MCF 10A (cell line): ENCODE data around the gene MYO18B. TPM values are rescaled to one million over a fixed set of nuclear protein-coding genes. Genes with fewer than 3 reads are reported as not detected.

Source experiments
- BruUV-seq: library from RNA; stranded (reverse); fragments of 400-500 nt; replicated peaks from 2 replicates; lab custom pipeline; 2021; lab: Mats Ljungman, UMichigan
- CTCF ChIA-PET: fragments of 300-600 bp; sonication (Branson Sonifier 250); formaldehyde crosslinking; extraction: SDS; loops from one replicate; lab custom pipeline; 2021; ENCODE audit warnings: antibody characterized with exemption, inconsistent platforms; lab: Yijun Ruan, JAX
- POLR2A ChIA-PET: fragments of 300-600, 350-650 bp; sonication (Branson Sonifier 250); formaldehyde crosslinking; extraction: SDS; loops from one replicate; lab custom pipeline; 2020; ENCODE audit warnings: antibody characterized with exemption, inconsistent platforms; lab: Yijun Ruan, JAX
- DNase-seq: peaks from one replicate; pipeline ENCODE4 v3.0.0-alpha.2; 2018; ENCODE audit not compliant: unreplicated experiment
- H3K27ac Mint-ChIP-seq: one replicate; pipeline ENCODE4 v1.8.0; 2022; ENCODE audit warnings: mild to moderate bottlenecking, low read depth, mixed read lengths; ENCODE audit not compliant: unreplicated experiment
- H3K27me3 Mint-ChIP-seq: one replicate; pipeline ENCODE4 v1.8.0; 2022; ENCODE audit warnings: mixed read lengths; ENCODE audit not compliant: insufficient read depth, unreplicated experiment
- H3K36me3 Mint-ChIP-seq: one replicate; pipeline ENCODE4 v1.8.0; 2022; ENCODE audit warnings: mild to moderate bottlenecking, moderate library complexity, mixed read lengths; ENCODE audit not compliant: insufficient read depth, unreplicated experiment
- H3K4me1 Mint-ChIP-seq: one replicate; pipeline ENCODE4 v1.8.0; 2022; ENCODE audit warnings: mixed read lengths; ENCODE audit not compliant: insufficient read depth, unreplicated experiment
- H3K4me3 Mint-ChIP-seq: one replicate; pipeline ENCODE4 v1.8.0; 2022; ENCODE audit warnings: mild to moderate bottlenecking, moderate library complexity, mixed read lengths; ENCODE audit not compliant: unreplicated experiment
- H3K9me3 Mint-ChIP-seq: one replicate; pipeline ENCODE4 v1.8.0; 2022; ENCODE audit warnings: mixed read lengths; ENCODE audit not compliant: unreplicated experiment
- CTCF ChIP-seq: fragments of 200-600 bp; IDR thresholded peaks from one replicate; pipeline ENCODE4 v1.8.0; 2022; ENCODE audit warnings: antibody characterized with exemption, mild to moderate bottlenecking; ENCODE audit not compliant: unreplicated experiment
- intact Hi-C: fragments of 100-400 bp; cut with micrococcal nuclease; formaldehyde crosslinking; loops from 2 replicates; pipeline ENCODE4 v1.14.1; 2022
- total RNA-seq: library from RNA; stranded (reverse); gene quantifications from 2 replicates; pipeline ENCODE4 v1.2.3, GENCODE V29; 2022

Gene MYO18B
- total RNA-seq, 1 experiment from 2014 or later = 0.07 TPM

DNA sequence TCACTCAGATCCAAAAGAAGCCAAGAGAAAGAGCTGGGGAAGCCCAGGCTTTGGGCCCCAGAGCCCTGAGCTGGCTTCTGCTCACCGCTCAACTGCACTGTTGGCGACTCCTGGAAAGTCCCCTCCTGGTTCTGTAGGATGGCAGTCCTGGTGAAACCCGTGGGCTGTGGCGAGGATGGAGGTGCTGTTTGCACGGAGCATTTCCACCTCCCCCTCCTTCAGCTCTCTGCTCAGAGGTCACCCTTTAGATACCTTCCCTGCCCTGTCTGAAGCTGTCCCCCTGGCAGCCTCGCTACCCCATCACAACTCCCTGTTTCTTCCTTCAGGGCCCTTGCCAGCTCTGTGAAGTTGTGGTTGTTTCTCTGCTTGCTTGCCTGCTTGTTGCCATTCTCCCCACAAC lies 97.8 kb downstream of the MYO18B start:
- H3K27ac Mint-ChIP-seq = no peak overlapping the region
- no peaks in the 10 kb centered on the region for H3K36me3 Mint-ChIP-seq
- no peak overlapping the region for H3K4me3 Mint-ChIP-seq
- ChIA-PET CTCF (interaction anchor here (0.7 to 1.0 kb wide), 2 partner anchors 13 to 67 kb away, joined by 3 read pairs; no protein-coding TSS in a partner anchor), POLR2A (interaction anchor here (0.6 kb wide), 1 partner anchor 211 kb away, joined by 3 read pairs; no protein-coding TSS in a partner anchor)
- H3K4me1 Mint-ChIP-seq = no peaks in the 10 kb centered on the region
- no TSS peak for BruUV-seq
- H3K27me3 Mint-ChIP-seq = peaks cover 24% of the 10 kb centered on the region
- DNase-seq = no peak
- intact Hi-C loops = no loop called here
- no peaks in the 10 kb centered on the region for H3K9me3 Mint-ChIP-seq
- no peak for TF ChIP-seq CTCF

GRCh38 chr22:25840167-25840566 lies 98.2 kb downstream of the MYO18B start:
- Mint-ChIP-seq H3K4me3 (no peak overlapping the region), H3K36me3 (no peaks in the 10 kb centered on the region), H3K27ac (no peak overlapping the region), H3K9me3 (no peaks in the 10 kb centered on the region), H3K27me3 (peaks cover 23% of the 10 kb centered on the region), H3K4me1 (no peaks in the 10 kb centered on the region)
- BruUV-seq = no TSS peak
- DNase-seq = no peak
- no peak for TF ChIP-seq CTCF
- POLR2A ChIA-PET = no interaction called here
- intact Hi-C loops = no loop called here
- CTCF ChIA-PET = interaction anchor here (0.7 to 1.0 kb wide), 3 partner anchors 12 to 67 kb away, joined by 3 read pairs; no protein-coding TSS in a partner anchor

DNA sequence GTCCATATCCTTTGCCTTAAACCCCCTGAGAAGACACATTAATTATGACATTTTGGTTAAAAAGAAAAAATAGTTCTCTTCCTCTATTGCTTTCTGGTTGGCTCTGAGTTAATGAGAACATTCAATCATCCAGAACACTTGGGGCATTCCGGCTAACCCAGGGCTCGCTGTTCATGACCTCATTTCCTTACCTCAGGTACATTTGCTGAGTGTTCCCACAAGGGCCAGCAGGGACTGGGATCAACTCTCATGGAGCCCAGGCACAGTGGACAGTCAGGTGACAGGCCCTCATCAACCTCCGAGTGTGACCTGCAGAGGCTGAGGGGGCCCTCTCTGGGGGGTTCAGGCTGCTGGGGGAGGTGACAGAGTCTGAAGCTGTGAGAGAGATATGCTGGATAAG lies 98.9 kb downstream of the MYO18B start:
- no TSS peak for BruUV-seq
- Mint-ChIP-seq H3K27ac (no peak overlapping the region), H3K27me3 (peaks cover 16% of the 10 kb centered on the region), H3K4me1 (no peaks in the 10 kb centered on the region), H3K9me3 (no peaks in the 10 kb centered on the region), H3K4me3 (no peak overlapping the region), H3K36me3 (no peaks in the 10 kb centered on the region)
- ChIA-PET POLR2A (no interaction called here), CTCF (interaction anchor here (0.7 kb wide), 1 partner anchor 65 kb away, joined by 3 read pairs; no protein-coding TSS in a partner anchor)
- TF ChIP-seq CTCF = no peak
- no peak for DNase-seq
- intact Hi-C loops = no loop called here

GRCh38 chr22:25841775-25842174 lies 99.8 kb downstream of the MYO18B start:
- Mint-ChIP-seq H3K27me3 (peaks cover 9% of the 10 kb centered on the region), H3K36me3 (no peaks in the 10 kb centered on the region), H3K4me3 (no peak overlapping the region), H3K9me3 (no peaks in the 10 kb centered on the region), H3K27ac (no peak overlapping the region), H3K4me1 (no peaks in the 10 kb centered on the region)
- no peak for DNase-seq
- POLR2A ChIA-PET = no interaction called here
- intact Hi-C loops = no loop called here
- CTCF ChIA-PET = no interaction called here
- no peak for TF ChIP-seq CTCF
- no TSS peak for BruUV-seq
